Measurements from ENCODE around the gene PIK3R5.

DNA sequence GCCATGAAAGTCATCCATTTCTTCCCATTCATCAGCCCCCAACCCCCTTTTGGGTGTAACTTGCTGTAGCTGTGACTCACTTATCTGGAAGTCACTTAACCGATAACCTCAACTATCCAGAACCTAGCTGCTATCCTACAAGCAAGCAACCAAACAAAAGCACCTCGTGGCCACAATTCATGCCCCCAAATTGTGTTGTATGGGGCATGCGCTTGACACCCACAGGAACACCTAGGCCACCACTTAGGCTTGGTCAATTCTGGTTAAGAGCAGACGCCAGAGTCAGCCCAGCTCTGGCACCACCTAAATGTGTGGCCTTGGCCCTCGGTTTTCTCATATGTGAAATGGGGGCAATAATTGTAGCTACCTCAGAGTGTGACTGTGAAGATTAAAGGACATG lies 3.7 kb downstream of the PIK3R5 start:
- TF ChIP-seq, protein P1, sequence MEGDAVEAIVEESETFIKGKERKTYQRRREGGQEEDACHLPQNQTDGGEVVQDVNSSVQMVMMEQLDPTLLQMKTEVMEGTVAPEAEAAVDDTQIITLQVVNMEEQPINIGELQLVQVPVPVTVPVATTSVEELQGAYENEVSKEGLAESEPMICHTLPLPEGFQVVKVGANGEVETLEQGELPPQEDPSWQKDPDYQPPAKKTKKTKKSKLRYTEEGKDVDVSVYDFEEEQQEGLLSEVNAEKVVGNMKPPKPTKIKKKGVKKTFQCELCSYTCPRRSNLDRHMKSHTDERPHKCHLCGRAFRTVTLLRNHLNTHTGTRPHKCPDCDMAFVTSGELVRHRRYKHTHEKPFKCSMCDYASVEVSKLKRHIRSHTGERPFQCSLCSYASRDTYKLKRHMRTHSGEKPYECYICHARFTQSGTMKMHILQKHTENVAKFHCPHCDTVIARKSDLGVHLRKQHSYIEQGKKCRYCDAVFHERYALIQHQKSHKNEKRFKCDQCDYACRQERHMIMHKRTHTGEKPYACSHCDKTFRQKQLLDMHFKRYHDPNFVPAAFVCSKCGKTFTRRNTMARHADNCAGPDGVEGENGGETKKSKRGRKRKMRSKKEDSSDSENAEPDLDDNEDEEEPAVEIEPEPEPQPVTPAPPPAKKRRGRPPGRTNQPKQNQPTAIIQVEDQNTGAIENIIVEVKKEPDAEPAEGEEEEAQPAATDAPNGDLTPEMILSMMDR (IDR thresholded peaks at IDR 0.05) = no peak
- no peak for TF ChIP-seq POLR2A (IDR thresholded peaks at IDR 0.05)

All from heart left ventricle (tissue), 13 donors.